ENCODE results near the gene CLTB.
A peak's percentile ranks its signal among the peaks of the same experiment; 100 is the strongest.
"Not testable (repeated sequence)": the region's sequence is repeated elsewhere in the genome, so short reads cannot be mapped to it uniquely, and the experiment has no call there.

CLTB gene

DNA sequence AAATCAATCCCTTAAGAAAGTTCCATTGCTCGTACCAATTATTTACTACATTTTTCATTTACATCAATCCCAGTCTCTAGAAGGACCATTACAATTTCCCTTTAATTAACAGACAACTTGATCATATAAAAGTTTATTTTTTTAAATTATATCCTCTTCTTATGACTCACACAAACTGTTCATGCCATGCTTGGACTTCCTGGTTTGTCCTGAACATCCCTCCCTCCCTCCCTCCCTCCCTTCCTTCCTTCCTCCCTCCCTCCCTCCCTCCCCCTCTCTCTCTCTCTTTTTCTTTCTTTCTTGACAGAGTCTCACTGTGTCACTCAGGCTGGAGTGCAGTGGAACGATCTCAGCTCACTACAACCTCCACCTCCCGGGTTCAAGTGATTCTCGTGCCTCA lies 11.6 kb upstream of the CLTB start:
- no peak for DNase-seq (ENCODE audit: low spot score)

DNA sequence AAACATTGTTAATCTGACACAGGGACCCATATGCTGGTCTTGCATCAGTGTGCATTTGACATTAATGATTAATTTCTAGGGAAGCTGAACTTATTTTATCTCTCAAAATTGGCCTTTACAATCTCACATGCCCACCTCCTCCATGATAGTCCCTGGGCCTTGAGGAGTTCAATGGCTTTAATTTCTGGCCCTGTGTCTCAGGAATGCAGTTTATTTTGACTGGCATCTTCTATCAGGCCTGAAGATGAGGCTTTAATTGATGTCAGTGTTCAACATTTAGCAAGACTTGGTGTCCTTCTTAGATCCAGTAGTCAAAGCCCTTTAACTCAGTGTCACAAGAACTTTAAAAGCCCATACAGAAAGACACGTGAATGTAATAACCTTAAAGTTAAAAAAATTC lies 10.5 kb upstream of the CLTB start:
- no peak for DNase-seq (ENCODE audit: low spot score)

- DNase-seq (ENCODE audit: low spot score): no peak
Measured at GRCh38 chr5:176425791-176426190, 9.5 kb upstream of the CLTB start.

GRCh38 chr5:176425138-176425537 lies 8.8 kb upstream of the CLTB start:
- no peak for DNase-seq (ENCODE audit: low spot score)

DNA sequence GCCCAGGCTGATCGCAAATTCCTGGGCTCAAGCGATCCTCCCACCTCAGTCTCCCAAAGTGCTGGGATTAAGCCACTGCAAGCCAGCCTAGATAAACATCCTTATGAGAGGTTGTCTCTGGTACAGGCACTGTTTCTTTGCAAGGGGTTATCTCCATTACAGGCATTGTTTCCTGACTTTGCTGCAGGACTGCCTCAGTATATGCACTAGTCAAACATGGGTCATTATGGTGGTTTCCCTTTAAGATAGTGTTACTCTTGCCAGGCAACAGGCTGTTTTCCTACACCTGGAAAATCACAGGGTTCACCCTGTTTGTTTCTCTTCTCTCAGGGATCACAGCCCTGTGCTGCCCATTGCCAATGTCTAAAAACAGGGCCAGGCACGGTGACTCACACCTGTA lies 7.8 kb upstream of the CLTB start:
- no peak for DNase-seq (ENCODE audit: low spot score)

DNA sequence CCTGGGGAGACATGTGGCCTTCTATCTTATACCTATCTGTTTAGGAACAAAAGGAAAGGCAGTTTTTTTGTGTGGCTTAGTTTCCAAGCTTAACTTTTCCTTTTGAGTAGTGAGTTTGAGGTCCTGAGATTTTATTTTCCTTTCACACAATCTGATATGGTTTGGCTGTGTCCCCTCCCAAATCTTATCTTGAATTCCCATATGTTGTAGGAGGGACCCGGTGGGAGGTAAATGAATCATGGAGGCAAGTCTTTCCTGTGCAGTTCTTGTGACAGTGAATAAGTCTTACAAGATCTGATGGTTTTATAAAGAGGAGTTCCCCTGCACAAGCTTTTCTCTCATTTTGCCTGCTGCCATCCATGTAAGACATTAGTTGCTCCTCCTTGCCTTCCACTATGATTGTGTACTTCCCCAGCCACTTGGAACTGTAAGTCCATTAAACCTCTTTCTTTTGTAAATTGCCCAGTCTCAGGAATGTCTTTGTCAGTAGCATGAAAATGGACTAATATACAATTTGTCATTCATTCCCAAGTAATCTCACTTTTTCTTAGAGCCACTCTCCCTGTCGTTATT lies 4.7 kb upstream of the CLTB start:
- DNase-seq (ENCODE audit: low spot score): no peak

GRCh38 chr5:176420086-176420485 lies 3.7 kb upstream of the CLTB start:
- DNase-seq (ENCODE audit: low spot score): no peak

- DNase-seq (ENCODE audit: low spot score): no peak
Measured at GRCh38 chr5:176418251-176418650, 1.9 kb upstream of the CLTB start.

DNA sequence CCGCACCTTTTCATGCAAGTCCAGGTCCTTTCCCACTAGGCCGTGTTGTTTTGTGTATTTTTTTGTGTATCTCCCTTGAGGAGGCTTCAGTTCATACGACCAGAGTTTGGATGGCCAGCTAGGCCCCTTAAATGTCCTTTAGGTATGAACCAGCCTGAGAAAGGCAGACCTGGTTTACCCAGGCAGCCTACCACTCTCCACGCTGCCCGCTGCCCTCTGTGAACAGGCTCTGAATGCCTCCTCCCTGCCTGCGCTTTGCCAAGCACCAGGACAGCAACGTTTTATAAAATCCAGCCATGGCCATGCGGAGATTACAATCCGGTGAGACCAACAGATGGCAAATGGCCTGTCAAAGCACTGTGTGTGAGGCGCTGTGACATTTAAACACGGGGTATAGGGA lies 626 bp upstream of the CLTB start:
- DNase-seq (ENCODE audit: low spot score): no peak

DNA sequence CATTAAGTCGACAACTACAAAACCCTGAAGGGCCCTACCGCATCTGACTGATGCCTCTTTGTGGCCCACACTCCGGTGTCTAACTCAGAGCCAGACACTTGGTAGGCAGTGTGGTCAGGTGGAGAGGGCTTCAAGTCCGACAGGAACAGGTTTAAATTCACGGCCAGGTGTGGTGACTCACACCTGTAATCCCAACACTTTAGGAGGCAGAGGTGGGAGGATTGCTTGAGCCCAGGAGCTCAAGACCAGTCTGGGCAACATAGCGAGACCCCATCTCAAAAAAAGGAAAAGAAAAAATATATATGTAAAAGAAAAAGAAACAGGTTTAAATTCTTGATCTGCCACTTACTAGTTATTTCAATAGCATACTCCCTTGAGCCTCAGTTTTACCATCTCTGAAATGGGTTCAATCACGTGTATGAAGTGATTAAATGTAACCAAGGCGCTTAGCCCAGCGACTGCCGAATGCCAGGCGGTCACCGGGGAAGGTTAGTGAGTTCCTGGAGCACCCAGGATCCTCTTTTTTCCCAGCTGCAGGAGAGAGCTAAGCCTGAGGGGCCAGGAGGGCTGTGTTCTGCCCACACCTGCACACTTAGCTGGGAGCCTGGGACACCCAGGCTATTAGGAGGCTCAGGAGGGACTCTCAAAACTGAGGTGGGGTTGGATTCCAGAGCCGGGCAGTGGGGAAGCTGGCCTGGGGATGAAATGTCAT lies 943 bp downstream of the CLTB start:
- no peak for DNase-seq (ENCODE audit: low spot score)

GRCh38 chr5:176414704-176415103 lies 1.6 kb downstream of the CLTB start:
- no peak for DNase-seq (ENCODE audit: low spot score)

DNA sequence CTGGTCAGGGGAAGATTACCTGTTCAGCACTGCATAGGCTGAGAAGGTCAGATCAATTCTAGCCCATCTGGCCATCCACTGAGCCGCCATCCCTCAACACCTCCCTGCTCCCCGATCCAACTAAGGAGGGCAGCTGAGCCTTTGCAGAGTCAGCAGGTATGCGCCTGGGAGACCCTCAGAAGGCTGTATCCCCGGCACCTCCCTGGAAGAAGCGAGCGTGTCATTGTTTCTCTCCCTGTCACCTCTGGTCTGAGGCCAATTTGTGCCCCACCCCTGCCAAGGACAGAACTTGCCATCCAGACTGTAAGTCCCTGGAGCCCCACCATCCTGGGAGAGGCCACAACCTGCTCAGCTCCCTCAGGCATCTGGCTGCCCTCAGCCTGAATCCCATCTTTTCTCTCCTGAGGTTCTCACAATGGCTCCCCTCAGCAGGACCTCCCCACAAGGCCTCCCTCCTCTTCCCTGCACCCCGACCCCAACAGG lies 2.6 kb downstream of the CLTB start:
- no peak for DNase-seq (ENCODE audit: low spot score)

DNA sequence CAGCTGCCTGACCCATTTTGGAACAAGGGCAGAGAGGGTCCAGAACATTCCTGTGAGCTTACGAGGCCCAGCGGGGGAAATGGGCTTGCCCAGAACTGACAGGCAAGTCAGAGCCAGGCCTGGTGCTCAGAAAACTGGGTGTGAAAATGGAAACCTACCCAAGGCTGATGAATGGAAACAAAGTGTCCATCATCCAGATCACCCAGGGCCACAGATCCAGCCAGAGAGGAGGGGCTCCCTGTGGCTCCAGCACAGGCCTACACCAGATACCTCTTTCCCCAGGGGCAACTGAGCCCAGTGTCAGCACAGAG lies 3.1 kb downstream of the CLTB start:
- peak; percentile 47 for DNase-seq (ENCODE audit: low spot score)

GRCh38 chr5:176412517-176413254 lies 3.7 kb downstream of the CLTB start:
- no peak for DNase-seq (ENCODE audit: low spot score)

- no peak for DNase-seq (ENCODE audit: low spot score)
Measured at GRCh38 chr5:176410486-176411180, 5.7 kb downstream of the CLTB start.

- no peak for DNase-seq (ENCODE audit: low spot score)
Measured at GRCh38 chr5:176409765-176410164, 6.6 kb downstream of the CLTB start.

DNA sequence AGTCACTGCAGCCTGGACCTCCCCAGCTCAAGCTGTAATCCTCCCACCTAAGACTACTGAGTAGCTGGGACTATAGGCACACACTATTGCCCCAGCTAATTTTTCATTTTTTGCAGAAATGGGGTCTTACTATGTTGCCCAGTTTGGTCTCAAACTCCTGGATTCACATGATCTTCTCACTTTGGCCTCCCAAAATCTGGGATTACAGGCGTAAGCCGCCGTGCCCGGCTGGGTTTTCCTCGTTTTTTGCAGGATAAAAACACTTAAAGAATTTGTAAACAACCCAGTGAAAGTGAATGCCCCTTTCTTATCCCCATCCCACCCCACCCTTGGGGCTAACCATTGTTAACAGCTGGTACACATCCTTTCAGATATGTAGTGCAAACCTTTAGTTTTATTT lies 7.7 kb downstream of the CLTB start:
- DNase-seq (ENCODE audit: low spot score): no peak

- not testable (repeated sequence) for DNase-seq (ENCODE audit: low spot score)
Measured at GRCh38 chr5:176408252-176408573, 8.1 kb downstream of the CLTB start.

GRCh38 chr5:176407456-176408251 lies 8.7 kb downstream of the CLTB start:
- DNase-seq (ENCODE audit: low spot score): peak; percentile 18

- DNase-seq (ENCODE audit: low spot score): no peak
Measured at GRCh38 chr5:176406436-176407052, 9.8 kb downstream of the CLTB start.

GRCh38 chr5:176405656-176406435 lies 10.5 kb downstream of the CLTB start:
- no peak for DNase-seq (ENCODE audit: low spot score)
